WERI-Rb-1 (cell line): ENCODE results near the gene COL13A1.

Source experiments
- DNase-seq: peaks from one replicate; pipeline ENCODE4 v3.0.0-alpha.2; 2020
- H3K27ac ChIP-seq: fragments of 250-450 bp; sonication (Bioruptor Pico); 2 replicates; pipeline ENCODE4 v1.5.1; 2020; ENCODE audit warnings: mild to moderate bottlenecking, moderate library complexity
- H3K27me3 ChIP-seq: fragments of 250-450 bp; sonication (Bioruptor Pico); 2 replicates; pipeline ENCODE4 v1.5.1; 2021; ENCODE audit warnings: mild to moderate bottlenecking, low read depth, moderate library complexity; ENCODE audit not compliant: insufficient read depth, severe bottlenecking
- H3K36me3 ChIP-seq: fragments of 250-450 bp; sonication (Bioruptor Pico); 2 replicates; pipeline ENCODE4 v1.5.1; 2020; ENCODE audit warnings: mild to moderate bottlenecking, moderate library complexity
- H3K4me3 ChIP-seq: 2 replicates; pipeline ENCODE4 v1.5.1; 2011; ENCODE audit warnings: low read depth, mild to moderate bottlenecking, control low read depth, low read length
- H3K9me3 ChIP-seq: fragments of 250-450 bp; sonication (Bioruptor Pico); 2 replicates; pipeline ENCODE4 v1.5.1; 2021; ENCODE audit warnings: mild to moderate bottlenecking, moderate library complexity; ENCODE audit not compliant: severe bottlenecking
- TF ChIP-seq, protein P1 (sequence below): IDR thresholded peaks from 2 replicates; pipeline ENCODE4 v1.5.1; 2011; ENCODE audit warnings: low read depth, mild to moderate bottlenecking, control low read depth, inconsistent platforms, low read length

The COL13A1 gene

DNA sequence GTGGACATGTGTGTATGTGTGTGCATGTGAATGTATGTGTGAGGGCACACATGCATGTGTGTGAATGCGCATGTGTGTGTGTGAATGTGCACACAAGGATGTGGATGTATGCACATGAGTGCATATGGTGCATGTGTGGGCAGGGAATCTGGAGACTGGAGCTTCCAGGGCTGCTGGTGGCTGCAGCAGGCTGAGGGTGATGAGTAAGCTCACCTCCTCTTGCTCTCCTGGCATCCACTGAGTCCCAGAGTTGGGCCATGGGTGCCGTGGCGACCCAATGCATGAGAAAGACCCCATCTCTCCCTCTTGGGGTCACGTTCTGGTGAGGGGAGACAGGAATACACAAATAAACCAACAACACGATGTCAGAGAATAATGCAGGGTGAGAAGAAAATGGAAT, 33.3 kb upstream of the COL13A1 start:
- no peak overlapping the region for H3K4me3 ChIP-seq
- DNase-seq: no peak
- no peaks in the 10 kb centered on the region for H3K36me3 ChIP-seq
- no peak overlapping the region for H3K27ac ChIP-seq
- H3K9me3 ChIP-seq: peaks cover 5% of the 10 kb centered on the region
- H3K27me3 ChIP-seq: no peaks in the 10 kb centered on the region
- TF ChIP-seq, protein P1, sequence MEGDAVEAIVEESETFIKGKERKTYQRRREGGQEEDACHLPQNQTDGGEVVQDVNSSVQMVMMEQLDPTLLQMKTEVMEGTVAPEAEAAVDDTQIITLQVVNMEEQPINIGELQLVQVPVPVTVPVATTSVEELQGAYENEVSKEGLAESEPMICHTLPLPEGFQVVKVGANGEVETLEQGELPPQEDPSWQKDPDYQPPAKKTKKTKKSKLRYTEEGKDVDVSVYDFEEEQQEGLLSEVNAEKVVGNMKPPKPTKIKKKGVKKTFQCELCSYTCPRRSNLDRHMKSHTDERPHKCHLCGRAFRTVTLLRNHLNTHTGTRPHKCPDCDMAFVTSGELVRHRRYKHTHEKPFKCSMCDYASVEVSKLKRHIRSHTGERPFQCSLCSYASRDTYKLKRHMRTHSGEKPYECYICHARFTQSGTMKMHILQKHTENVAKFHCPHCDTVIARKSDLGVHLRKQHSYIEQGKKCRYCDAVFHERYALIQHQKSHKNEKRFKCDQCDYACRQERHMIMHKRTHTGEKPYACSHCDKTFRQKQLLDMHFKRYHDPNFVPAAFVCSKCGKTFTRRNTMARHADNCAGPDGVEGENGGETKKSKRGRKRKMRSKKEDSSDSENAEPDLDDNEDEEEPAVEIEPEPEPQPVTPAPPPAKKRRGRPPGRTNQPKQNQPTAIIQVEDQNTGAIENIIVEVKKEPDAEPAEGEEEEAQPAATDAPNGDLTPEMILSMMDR: no peak

DNA sequence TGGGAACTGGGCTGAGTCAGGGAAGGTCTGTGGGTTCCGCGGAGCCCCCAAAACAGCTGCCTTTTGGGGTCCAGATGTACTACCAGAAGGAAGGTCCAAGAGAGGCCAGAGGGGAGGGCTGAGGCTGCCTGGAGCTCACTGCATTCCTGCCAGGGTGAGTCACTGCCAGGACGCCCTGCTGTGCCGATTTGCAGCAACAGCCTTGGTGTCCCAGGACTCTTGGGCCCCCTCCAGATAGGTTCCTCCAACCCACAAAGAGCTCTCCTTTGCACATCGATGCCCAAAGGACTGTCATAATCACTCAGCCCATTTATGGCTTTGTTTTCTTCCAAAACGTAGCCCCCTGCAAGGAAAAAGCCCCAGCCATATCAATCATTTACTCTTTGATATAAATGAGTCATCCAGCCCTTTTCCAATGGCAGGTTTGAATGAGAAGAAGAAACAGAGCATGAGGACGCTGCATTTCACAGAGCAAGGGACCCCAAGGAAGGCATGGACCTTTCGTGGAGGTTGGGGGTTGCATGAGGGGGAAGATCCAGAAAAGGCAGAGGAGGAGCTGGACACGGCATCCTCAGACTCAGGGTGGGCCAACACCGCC, 32.2 kb upstream of the COL13A1 start:
- Histone ChIP-seq H3K4me3 (no peak overlapping the region), H3K27ac (no peak overlapping the region), H3K36me3 (no peaks in the 10 kb centered on the region), H3K27me3 (no peaks in the 10 kb centered on the region), H3K9me3 (peaks cover 5% of the 10 kb centered on the region)
- no peak for DNase-seq
- TF ChIP-seq, protein P1: no peak

DNA sequence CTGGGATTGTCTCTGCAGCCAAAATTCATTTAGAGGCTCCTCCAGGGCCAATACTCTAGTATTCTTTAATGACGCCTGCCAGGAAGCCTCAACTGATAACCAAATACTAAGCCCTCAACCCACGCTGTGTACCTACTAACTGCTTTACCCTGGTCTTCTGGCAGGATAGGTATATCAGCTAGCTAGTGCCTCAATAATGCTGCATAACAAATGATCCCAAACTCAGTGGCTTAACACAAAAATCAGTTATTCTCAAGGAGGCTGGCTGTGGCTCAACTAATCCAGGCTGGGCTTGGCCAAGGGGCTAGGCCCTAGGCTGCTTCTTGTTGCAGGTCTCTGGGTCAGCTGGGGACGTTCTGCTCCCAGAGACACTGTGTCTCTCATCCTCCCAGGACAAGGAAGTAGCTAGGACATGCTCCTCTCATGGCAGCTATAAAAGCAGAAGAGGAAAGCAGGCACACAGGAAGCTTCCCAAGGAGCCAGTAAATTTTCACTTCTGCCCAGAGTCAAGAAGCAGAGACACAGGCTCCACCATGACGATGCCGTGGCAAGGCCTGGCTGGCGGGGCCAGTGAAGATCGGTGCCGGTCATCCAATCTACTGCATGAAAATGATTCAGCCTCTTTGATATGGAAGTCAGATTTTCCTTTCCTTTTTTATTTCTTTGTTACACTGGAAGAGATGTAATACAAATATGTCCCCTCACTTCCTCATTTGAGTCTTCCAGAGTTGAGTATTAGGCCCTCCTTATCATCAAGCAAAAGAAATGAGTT, 28.6 kb upstream of the COL13A1 start:
- Histone ChIP-seq H3K9me3 (peaks cover 5% of the 10 kb centered on the region), H3K4me3 (no peak overlapping the region), H3K27me3 (no peaks in the 10 kb centered on the region), H3K27ac (no peak overlapping the region), H3K36me3 (no peaks in the 10 kb centered on the region)
- TF ChIP-seq, protein P1: no peak
- no peak for DNase-seq

DNA sequence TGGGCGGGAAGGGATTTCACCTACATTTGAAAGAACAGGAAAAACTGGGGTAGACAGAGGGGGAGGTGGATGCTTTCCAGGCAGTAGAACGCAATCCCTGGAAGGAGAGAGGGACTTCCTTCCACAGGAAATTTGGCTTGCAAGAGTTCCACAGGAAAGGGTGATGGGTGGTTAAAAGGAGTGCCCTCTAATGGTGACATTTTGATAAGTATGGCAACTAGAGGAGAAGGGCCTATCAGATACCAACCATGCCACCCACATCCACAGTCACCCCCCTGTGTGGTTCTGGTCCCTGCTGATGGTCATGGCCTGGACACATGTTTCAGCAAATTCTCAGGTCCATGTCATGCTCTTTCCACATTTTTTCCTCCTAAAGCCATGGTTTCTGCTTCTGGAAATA, 27.1 kb upstream of the COL13A1 start:
- Histone ChIP-seq H3K27ac (no peak overlapping the region), H3K9me3 (peaks cover 5% of the 10 kb centered on the region), H3K4me3 (no peak overlapping the region), H3K27me3 (no peaks in the 10 kb centered on the region), H3K36me3 (no peaks in the 10 kb centered on the region)
- no peak for DNase-seq
- TF ChIP-seq, protein P1: 0 out of 2 replicates have a peak, but pooled peaks have one; percentile 24

DNA sequence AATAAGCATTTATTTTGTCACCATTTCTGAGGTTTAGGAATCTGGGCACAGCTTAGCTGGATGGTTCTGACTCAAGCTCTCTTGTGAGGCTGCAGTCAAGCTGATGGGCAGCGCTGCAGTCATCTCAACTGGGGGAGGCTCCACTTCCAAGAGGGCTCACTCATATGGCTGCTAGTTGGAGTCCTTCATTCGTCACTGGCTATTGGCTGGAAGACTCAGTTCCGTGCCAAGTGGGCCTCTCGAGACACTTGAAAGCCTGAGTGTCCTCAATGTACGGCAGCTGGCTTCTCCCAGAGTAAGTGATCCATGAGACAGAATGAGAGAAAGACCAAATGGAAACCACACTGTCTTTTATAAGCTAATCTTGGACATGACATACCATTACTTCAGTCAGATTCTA, 21.6 kb upstream of the COL13A1 start:
- peaks cover 3% of the 10 kb centered on the region for H3K9me3 ChIP-seq
- H3K4me3 ChIP-seq: no peak overlapping the region
- H3K27me3 ChIP-seq: no peaks in the 10 kb centered on the region
- DNase-seq: no peak
- no peak overlapping the region for H3K27ac ChIP-seq
- TF ChIP-seq, protein P1: no peak
- H3K36me3 ChIP-seq: no peaks in the 10 kb centered on the region

DNA sequence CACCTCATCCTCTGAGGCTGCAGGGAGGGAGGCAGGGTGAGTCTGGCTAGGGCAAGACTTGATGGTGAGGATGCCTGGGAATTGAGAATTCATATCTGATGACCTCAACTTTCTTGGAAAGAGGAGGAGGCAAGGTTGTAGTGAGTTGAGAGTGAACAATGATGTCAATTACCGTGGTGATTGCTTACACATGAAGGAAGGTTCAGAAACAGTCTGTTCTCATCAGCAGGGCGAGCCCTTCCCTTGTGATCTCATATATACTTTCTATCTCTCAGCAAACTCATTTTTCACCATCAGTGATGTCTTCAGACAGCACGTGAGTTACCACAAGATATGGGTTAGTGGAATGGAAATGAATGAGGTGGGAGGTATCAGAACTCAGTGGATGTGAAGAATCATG, 20.1 kb upstream of the COL13A1 start:
- Histone ChIP-seq H3K27ac (no peak overlapping the region), H3K27me3 (no peaks in the 10 kb centered on the region), H3K9me3 (peaks cover 3% of the 10 kb centered on the region), H3K4me3 (no peak overlapping the region), H3K36me3 (no peaks in the 10 kb centered on the region)
- DNase-seq: no peak
- TF ChIP-seq, protein P1: no peak
